ENCODE measurements around the gene PCSK2.

The PCSK2 gene

DNA sequence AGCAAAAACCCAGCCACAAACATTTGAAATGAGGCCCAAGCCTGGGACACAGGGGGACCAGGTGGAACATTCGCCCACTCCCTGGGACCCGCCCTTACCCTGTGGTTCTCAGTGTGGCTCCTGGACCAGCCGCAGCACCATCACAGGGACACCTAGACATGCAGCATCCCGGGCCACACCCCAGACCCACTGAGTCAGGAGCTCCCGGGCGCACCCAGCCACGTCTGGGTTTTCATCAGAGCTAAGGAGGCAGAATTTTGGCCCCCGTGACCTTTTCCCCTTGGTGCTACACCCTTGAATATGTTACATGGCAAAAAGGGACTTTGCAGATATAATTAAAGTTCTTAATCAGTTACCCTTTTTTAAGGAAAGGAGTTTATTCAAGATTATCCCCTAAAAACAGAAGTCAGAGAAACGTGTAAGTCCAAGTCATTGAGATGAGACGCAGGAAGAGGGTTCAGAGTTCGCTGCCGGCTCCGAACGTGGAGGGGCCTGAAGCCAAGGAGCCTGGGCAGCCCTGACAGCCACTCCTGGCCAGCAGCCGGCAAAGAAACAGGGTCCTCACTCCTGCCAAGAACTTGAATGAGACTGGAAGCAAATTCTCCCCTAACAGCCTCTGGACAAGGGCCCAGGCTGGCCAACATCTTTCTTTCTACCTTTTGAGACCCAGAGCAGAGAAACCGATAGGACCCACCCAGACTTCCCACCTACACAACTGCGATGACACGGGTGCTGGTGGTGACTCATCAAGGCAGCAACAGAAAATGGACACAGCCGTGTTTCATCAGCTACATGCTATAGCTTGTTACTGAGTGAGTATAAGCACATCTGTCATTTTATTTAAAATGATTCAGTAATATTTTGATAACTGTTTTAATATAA is 279.0 kb downstream of the PCSK2 start:
- DNase-seq (ENCODE audit: low spot score) = no peak

DNA sequence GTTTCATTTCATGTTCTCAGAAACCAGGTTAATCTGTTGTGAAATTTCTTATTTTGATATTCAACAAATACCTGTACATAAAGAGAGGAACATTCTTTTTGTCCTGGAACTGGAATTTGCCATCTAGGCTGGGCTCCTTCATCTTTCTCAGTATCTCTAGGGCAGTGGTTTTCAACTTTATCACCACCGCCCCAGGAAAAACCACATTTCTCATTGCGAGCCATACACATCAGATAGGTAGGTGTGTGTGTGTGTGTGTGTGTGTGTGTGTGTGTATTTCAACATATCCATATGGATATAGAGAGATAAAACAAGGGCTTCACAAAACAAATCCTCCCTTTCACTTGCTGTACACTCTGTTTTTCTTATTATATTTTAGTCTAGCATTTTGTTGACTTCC is 280.2 kb downstream of the PCSK2 start:
- DNase-seq (ENCODE audit: low spot score) = no peak

DNA sequence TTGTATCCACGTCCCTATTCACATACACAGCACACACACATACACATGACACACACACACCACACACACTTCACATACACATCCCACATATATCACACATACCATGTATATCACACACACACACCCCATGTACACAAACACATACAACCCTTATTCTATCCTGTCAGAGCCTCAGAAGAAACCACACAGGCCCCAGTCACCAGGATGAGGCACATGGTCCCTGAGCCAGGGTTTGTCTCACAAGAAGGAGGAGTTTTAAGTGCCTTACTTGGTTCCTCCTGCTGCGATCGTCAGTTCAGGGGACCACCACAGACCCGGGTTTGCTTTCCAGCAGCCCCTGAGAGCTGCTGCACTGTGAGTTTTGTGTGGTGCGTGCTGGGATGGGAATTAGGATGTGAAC is 280.7 kb downstream of the PCSK2 start:
- no peak for DNase-seq (ENCODE audit: low spot score)

DNA sequence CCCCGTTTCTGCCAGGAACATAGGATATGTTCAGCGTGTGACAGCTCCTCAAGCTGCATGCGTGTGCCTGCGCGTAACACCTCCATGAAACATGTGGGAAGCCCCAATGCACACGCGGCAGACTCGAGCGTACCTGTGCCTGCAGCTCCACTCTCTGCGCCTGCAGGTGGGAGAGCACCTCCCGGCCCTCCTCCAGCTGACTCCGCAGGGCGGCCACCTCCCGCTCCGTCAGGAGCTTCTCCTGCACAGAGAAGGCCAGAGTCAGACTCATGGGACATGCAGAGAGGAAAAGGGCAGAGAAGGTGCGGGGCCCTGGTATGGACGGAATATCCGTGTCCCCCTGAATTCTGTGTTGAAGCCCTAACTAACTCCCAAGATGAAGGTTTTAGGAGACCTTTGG is 281.9 kb downstream of the PCSK2 start:
- no peak for DNase-seq (ENCODE audit: low spot score)

DNA sequence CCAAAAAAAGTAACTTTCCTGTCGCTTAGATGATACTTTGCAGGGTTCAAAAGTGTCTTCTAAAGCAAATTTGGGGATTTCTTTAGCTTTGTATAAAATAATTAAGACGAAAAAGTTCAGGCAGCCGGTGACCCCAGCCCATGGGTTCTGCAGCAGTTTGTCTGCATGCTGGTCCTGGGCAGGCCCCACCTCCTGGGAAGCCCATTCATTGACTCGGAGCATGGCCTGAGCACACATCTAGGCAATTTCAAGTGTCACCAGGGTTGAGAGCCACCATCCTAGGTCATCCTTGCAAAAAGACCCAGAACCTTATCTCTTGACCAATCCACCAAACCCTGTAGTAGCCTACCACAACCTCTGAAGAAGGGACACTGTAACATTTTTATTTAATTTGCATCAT is 283.7 kb downstream of the PCSK2 start:
- DNase-seq (ENCODE audit: low spot score) = no peak

DNA sequence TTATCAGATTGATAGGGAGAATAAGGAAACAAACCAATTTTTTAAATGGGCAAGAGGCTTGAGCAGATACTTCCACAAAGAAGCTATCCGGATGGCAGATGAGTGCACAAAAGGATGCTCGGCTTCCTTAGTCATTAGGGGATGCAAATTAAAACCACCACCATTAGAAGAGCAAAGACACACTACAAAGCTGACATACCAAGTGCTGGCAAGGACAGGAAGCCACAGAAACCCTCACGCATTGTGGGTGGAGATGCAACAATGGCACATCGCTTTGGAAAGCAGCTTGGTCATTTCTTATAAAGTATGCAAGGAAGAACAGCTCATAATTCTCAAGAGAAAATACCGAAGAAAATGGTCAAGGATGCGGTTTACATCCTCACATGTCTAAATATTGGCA is 284.6 kb downstream of the PCSK2 start:
- no peak for DNase-seq (ENCODE audit: low spot score)

DNA sequence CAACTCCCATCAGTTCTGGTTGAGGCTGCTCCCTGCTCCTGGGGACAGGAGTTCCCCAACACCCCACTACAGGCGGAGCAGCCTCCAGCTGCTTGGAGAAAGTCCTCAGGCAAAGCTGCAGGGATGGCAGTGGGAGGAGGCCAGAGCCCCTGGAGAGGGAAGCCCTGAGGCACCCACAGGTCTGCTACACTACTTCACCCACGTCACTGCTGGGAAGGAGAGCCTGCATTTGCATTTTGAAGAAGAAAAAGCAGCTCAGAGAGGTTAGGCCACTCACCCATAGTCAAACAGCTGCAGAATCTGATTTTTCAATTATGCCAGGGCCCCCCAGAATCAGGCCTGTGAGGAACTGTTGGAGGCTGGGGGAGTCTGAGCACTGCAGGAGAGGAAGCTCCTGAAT is 287.1 kb downstream of the PCSK2 start:
- DNase-seq (ENCODE audit: low spot score) = no peak

DNA sequence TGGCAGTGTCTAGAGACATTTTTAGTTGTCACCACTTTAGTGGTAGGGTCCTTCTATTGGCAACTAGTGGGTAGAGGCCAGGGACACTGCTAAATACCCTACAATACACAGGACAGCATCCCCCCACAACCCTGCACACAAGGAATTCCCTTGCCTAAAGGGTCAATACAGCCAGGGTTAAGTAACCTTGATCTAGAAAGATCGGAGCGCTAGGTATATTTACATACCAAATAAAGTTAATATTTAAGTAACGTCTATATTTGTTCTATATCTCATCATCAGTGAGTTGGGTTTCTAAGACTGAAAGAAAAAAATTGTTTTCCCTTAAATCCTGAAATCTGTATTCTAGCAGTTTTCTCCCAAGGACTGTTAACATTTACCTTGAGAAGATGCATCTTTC is 288.2 kb downstream of the PCSK2 start:
- DNase-seq (ENCODE audit: low spot score) = no peak

DNA sequence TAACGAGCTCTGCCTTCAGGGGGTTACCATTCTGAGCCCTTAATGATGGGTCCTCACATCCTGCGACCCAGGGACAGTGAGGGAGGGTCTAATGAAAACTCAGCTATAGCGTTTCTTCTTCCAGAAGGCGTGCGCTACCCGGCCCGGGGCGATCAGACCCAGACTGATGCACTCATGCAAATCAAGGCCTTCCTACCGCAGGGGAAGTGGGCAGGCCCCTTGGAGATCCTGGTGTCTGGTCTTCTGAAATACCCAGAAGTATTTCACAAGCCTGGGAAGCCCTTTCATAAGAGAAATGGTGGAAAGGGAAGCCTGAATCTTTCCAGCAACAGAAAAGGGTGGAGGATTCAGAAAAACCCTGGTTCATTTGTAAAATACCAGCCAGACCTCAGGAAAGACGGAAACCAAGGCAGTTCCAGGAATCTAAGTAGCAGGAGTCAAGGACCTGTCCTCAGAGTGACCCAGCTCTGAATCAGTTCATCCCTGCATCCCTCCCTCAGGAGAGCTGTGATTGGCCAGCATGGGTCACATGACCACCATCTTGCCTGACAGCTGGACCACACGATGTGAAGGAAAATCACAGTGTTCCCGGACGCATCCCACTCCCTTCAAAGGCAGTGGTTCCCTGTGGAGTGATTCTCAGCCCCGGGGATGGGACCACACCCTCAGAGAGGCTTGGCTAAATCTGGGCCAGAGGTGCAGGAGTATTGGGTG is 291.7 kb downstream of the PCSK2 start:
- peak; percentile 47 for DNase-seq (ENCODE audit: low spot score)

DNA sequence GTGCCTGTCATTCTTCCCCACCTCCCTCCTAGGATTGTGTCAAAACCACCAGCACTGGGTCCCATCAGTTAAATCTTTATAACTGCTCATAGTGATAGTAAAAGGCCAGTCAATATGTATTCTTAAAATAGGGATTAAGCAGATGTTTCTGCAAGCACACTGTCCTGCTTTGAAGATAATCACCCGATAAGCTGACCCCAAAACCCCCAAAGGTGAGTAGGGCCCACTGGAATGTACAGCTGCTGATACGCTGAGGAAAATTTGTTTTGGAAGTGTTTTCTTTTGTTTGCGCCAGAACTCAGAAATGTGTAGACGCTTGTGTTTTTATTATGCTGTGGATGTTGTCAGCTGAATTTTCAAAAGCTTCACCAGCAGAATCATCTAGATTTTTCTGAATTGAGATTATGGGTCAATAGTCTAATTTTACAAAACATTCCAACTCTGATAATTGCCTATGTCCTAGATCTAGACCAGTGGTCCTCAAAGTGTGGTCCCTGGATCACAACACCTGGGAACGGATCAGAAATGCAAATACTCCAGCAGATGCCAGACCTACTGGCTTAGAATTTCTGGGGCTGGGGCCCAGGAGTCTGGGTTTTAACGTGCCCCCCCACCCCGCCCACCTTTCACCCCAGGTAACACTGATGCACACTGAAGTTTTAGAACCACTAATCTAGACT is 292.9 kb downstream of the PCSK2 start:
- DNase-seq (ENCODE audit: low spot score) = no peak

DNA sequence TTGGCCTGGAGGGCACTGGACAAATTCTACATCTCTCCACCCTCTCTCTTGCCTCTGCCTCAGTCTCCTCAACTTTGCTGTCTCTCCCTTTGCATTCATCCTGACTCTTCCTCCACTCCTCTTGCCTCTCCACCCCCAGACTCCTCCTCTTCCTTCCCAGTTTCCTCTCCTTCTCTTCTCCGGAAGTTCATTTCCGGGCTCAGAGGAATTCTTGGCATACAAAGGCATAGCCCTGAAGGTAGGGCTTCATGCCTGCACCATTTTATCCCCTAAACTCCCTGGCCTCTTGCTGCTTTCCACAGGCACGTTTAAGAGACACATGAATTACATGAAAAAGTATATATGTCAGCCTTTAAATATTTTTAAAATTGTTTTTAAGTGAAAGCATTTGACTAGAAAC is 293.7 kb downstream of the PCSK2 start:
- no peak for DNase-seq (ENCODE audit: low spot score)

DNA sequence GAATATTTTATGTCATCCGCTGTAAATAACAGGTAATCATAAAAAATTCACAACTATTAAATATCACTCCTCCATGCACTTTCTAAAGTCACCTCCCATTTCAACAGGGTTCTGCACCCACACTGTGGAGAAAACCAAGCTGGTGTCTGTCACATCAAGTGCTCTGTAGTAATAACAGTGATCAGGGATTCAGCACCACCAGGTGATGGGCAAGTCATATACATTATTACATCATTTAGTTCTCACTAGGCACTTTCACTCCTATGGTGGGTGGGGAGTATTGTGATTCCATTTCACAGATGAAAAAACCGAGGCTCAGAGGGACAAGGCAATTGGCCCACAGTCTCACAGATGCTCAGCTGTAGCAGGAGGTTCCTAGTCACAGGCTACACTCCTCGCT is 295.7 kb downstream of the PCSK2 start:
- DNase-seq (ENCODE audit: low spot score) = no peak

DNA sequence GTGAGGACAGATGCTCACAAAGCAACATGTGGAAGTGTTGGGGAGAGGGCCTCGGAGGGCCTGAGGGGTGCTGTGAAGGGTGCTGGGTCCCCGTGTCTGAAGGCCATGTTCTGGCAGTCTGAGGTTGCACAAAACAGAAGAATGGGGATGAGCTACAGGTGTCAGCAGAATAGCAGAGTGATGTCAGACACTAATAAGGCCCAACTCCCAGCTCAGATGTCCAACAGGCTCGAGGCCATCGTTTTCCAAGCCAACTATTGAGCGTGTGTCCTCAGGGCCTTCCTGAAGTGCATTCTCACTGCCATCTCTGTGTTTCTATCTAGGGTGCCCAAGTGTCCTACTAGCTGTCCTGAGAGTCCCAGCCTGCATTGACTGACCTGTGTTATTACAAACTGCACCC is 296.5 kb downstream of the PCSK2 start:
- no peak for DNase-seq (ENCODE audit: low spot score)

DNA sequence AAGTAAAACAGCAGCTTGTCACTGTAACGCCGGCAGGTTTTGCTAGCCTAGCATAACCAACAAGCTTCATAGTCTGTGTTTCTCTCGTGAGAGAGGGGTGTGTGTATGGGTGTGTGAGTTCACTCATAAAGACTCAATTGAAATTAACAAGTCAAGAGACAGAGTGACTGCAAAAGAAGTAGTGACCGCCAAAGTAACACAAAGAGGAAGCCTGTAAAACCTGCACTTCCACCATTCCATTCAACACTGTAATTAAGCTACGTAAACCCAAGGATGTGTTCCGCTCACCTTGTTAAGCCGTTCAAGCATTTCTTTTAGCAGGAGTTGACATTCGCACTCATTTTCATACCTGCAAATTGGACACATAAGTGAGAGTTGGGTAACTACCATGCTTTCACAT is 297.7 kb downstream of the PCSK2 start:
- no peak for DNase-seq (ENCODE audit: low spot score)

DNA sequence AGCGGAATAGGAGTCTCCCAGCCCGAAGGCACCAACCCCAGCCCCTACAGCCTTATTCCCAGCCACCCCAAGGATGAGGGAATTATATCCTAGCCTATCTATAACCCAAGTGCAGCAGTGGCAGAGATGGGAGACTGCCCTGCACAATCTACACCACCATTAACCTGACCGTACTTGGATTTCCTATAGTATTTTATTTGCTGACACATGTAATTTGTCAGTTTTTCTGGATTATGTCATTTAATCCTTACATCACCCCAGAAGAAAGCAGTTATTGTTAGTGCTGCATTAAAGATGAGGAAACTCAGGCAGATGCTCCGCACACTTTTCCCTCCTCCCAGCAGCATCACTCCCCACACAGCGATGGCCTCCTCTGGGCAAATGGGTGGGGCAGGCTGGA is 298.3 kb downstream of the PCSK2 start:
- DNase-seq (ENCODE audit: low spot score) = no peak

DNA sequence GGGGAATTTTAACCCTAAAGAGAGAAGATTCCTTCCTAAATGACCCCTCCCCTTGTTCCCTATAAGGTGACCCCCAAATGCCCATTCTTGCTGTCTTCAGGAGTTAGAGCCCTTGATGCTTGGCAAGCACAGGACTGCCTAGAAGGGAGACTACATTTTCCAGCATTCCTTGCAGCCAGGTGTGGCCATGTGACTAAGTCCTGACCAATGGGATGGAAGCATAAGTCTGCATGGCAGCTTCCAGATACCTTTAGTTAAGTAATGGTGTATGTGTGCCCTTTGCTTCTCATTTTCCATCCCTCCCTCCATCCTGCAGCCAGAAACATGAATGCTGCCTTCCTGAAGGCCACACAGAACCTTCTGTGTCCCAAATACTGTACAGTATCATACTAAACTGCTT is 298.8 kb downstream of the PCSK2 start:
- no peak for DNase-seq (ENCODE audit: low spot score)

DNA sequence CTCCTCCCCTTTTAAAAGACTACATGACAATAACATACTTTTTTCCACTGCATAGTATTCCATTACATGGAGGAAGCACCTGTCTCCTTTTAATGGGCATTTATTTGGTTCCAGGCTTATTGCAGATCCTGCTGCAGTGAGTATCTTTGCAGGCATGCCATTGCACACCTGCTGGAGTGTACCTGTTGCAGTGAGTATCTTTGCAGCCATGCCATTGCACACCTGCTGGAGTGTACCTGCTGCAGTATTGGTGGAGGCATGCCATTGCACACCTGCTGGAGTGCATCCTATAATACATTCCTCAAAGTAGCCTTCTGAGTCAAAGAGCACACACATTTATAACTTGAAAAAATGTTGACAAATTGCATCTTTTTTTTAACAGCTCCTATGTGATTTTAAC is 302.7 kb downstream of the PCSK2 start:
- DNase-seq (ENCODE audit: low spot score) = no peak

DNA sequence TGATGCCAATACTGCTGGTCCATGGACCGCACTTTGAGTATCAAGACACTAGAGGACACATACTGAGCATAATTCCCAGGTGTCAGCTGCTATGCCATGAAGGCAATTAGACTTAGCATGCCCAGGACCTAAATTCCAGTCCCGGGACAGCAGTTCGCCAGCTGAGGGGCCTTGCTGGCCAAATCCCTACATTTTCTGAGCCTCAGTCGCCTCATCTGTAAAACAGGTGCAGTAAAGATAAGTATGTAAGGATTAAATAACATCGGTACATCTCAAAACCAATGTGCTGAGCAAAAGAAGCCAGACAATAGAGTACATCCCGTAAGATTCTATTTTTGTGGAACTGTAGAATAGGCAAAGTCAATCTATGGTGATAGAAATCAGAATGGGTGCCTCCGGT is 303.3 kb downstream of the PCSK2 start:
- DNase-seq (ENCODE audit: low spot score) = no peak

DNA sequence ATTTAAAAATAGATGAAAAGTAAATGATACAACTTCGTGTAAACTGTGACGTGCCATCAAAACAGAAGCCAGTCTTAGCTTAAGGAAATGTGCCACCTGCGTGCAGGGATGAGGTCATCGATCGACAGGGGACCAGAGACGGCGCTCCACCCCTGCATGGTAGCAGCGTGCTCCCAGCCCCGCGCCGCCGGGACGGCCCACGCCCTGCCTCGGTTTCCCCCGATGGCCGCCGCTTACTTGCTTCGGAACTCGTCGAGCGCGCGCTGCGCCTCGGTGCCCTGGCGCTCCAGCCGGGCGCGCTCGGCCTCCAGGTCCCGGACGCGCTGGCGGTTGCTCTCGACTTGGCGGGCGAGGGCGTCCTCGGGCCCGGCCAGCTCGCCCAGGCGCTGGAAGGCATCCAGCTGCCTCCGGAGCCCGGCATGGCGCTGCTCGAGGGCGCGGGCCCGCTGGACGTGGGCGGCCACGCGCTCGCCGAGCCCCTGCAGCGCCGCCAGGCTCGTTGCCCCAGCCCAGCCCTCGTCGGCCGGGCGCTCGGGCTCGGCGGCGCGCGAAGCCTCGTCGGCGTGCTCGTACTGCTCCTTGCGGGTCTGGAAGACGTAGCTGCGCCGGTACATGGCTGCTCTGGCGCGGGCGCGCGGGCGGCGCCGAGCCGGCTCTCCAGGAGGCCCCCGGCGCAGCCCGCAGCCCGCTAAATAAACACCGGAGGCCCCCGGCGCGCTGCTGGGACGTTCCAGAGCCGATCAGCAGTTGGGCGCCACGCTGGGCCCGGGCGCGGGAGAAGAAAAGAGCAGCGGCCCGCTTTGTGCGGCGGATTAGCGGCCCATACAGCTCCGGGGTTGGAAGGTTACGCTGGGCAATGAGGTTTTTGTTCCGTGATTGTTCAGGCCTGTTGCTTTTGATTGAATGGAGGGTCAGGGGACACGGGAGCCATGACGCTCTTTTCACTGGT is 304.1 kb downstream of the PCSK2 start, which contains the start of gene BFSP1:
BFSP1 (minus strand) TSS at position 664 of the 949 bp plus-strand sequence; CDS start at position 614, 50 bp downstream.
- peak; percentile 50 for DNase-seq (ENCODE audit: low spot score)

DNA sequence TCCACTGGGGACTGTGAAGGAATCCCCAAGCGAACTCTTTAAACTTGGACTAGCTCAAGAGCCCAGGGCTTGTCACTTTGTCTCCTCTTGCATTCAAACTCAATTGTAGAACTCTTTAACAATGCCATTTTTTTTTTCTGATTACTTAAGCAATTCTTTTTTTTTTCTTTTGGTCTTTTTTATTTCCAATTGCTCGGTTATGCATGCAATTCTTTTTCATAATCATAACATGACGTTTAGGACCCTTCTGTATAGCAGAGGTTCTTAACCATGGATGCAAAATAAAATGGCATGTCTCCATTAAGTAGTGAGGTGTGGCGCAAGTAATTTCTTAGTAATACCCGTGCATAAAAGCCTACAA is 304.8 kb downstream of the PCSK2 start:
- DNase-seq (ENCODE audit: low spot score) = no peak

DNA sequence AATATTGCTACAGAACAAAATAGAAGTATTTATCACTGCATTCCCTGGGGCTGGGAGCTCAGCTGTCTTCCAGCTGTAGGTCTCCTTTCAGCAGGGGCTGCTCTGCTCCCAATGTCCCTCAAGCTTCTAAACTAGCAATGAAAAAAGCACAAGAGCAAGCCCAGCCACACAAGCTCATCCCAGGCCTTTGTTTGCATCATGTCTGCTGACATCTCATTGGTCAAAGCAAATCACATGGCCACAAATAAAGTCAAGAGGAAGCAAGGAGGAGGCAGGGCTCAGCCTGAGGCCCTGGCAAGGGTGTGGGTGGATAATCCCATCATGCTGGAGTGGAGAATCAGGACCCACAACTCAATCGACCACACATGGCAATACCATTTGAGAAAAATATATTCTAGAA is 306.6 kb downstream of the PCSK2 start:
- DNase-seq (ENCODE audit: low spot score) = peak; percentile 61

DNA sequence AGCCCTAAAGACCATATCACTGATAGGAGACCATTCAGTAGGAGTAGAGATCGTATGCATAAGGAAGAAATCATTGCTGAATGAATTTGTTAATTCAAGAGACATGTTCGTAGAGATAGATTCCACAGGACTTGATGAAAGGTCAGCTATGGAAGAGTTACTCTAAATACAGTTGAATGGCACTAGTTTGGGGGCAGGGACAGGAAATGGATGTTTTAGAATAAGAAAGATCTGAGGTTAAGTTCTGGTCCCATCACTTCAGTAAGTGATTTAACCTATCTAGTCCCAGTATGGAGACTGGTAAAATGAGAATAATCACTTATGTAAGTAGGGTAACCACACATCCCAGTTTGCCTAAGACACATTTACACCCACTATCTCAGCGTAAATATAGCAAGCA is 307.2 kb downstream of the PCSK2 start:
- DNase-seq (ENCODE audit: low spot score) = no peak
